GM12801 (cell line): ENCODE measurements around the gene MFSD6.

ENCODE experiments used
- TF ChIP-seq, protein P1 (sequence below): IDR thresholded peaks from one replicate; pipeline ENCODE4 v1.5.1; 2011; ENCODE audit warnings: control low read depth; ENCODE audit not compliant: insufficient read length; ENCODE audit errors: extremely low read depth

The MFSD6 gene

DNA sequence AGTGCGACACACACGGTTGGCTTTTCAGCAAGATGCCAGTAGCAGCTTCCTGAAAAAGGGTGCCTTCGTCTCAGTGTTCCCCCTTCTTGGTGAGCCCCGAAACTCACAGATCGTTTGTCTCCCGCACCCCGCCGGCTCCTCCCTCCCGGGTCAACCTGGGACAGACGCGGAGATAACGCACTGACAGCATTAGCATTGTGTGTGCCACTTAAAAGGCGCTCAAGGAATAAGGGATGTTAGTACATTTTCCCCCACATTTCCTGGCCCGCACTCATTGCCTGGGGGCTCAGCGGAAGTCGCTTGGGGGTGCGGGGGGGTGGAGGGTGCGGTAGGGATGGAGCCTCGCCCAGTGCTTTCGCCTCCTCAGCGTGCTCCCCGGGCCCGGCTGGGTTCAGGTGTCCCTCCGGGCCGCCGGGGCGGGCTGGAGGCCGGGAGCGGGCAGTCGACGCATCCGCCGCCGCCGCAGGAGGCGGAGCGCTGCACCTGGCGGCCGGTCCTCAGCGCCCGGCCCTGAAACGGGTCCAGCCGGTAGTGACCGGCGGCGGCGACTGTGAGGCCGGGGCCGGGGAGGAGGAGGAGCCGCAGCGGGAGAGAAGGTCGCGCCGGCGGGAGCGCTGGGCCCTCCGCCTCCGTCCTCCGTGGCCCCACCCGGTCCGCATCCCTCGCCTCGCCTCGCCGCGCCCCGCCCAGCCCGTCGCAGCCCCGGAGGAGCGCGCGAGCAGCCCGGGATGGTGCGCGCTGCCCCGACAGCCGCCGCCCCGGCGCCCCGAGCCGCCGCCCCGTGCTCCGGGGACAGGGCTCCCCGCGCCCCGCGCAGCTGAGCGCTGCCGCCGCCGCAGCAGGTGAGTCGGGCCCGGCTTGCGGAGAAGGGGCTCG is at the start of gene MFSD6:
TSS of gene MFSD6 (plus strand) at position 694 of the 876 bp plus-strand sequence. CDS start 27,675 bp downstream, outside the sequence.
- TF ChIP-seq, protein P1, sequence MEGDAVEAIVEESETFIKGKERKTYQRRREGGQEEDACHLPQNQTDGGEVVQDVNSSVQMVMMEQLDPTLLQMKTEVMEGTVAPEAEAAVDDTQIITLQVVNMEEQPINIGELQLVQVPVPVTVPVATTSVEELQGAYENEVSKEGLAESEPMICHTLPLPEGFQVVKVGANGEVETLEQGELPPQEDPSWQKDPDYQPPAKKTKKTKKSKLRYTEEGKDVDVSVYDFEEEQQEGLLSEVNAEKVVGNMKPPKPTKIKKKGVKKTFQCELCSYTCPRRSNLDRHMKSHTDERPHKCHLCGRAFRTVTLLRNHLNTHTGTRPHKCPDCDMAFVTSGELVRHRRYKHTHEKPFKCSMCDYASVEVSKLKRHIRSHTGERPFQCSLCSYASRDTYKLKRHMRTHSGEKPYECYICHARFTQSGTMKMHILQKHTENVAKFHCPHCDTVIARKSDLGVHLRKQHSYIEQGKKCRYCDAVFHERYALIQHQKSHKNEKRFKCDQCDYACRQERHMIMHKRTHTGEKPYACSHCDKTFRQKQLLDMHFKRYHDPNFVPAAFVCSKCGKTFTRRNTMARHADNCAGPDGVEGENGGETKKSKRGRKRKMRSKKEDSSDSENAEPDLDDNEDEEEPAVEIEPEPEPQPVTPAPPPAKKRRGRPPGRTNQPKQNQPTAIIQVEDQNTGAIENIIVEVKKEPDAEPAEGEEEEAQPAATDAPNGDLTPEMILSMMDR = no peak

DNA sequence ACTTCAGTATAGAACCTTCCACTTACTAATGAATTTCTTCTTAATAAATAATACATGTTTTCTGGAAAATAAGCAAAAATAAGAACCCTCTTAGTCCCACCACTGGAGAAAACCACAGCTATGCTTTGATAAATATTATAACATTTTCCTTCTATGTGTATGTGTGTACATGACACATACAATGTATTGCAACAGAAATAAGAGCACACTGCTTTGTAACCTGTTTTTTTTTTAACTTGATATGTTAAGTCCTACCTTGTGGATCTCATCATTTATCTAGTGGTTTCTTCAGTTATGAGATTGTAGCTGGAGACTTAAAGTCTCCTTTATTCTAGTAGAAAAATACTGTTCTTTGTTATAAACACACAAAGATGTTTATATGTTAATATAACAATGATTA is 47.6 kb upstream of the MFSD6 start:
- TF ChIP-seq, protein P1 = no peak

DNA sequence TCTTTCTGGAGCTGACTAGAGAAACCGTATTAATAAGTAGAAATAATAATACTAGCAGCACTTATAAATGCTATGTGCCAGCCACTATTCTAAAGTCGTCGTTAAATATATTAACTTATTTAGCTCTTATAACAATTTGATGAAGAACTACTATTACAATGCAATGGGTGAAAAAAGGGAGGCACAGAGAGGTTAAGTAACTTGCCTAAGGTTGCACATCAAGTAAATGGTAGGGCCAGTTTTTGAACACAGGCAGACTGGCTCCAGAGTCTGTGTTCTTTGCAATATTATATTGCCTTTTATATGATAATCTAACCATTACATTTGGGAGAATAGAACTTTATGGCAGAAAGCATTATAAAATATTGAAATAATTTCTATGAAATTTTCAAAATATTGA is 47.2 kb upstream of the MFSD6 start:
- TF ChIP-seq, protein P1 = no peak

DNA sequence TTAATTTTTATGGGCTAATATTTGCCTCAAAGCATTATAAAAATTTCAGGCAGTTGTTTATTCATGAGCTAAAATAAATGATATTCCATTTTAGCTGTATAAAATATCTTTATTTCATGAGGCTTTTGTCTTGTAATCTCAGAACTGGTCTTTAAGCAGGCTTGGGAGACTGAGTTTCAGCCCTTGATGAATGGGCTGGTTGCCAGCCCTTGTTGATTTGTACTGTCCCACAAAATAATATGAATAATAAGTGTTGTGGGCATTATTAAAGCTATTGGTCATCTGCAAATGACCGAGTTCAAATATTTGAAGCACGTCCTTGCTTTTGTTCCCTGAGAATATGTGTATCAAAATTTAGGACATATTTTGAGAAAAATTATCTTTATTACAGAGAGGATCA is 46.6 kb upstream of the MFSD6 start:
- TF ChIP-seq, protein P1 = no peak

DNA sequence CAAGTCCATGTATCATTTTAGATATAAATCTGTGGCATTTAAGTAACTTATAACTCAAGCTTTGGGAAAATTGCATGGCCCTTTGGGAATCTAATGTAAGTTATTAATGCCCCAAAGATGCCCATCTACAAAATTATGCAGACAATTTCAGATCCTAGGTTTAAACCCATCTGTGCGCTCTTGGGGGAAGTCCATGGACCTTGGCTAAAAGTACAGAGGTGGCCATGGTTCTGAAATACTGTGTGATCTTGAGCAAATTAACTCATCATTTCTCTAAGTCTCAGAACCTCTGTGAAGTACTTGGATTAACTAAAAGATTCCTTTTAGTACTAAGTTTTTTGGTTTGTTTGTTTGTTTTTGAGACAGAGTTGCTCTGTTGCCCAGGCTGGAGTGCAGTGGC is 45.3 kb upstream of the MFSD6 start:
- TF ChIP-seq, protein P1 = no peak

DNA sequence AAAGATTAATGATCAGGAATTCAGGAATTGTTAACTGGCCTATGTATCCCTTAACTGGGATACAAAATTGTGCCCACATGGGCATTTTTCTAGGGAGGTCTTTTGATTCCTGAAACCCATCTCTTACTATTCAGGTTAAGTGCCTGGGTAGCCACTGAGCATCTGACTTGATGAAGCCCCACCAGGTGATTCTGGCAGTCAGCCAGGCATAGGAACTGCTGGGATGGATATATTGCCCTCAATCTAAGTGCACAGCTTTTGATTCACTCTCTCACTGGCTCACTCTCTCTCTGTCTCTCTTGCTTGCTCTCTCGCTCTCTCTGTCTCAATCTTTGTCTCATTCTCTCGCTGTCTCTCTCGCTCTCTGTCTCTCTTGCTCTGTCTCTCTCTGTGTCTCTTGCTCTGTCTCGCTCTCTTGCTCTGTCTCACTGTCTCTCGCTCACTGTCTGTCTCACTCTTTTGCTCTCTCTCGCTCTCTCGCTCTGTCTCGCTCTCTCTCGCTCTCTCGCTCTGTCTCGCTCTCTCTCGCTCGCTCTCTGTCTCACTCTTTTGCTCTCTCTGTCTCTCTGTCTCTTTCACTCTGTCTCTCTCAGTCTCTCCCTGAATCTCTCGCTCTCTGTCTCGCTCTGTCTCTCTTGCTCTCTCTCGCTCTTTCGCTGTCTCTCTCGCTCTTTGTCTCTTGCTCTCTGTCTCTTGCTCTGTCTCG is 42.5 kb upstream of the MFSD6 start:
- TF ChIP-seq, protein P1 = no peak

DNA sequence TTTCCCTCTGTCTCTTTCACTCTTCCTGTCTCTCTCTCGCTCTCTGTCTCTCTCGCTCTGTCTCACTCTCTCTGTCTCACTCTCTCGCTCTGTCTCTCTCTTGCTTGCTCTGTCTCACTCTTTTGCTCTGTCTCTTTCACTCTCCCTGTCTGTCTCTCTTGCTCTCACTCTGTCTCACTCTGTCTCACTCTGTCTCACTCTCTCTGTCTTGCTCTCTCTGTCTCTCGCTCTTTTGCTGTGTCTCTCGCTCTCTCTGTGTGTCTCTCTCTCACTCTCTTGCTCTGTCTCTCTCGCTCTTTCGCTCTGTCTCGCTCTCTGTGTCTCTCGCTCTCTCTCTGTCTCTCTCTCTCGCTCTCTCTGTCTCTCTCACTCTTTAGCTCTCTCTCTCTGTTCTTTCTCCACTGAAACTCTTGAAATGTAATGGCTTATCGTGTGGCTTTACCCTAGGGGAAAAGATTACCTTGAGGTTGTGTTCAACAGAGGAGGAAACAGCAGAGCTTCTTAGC is 41.9 kb upstream of the MFSD6 start:
- TF ChIP-seq, protein P1 = no peak
